Measurements from ENCODE around the gene MAB21L3. TPM values are rescaled to one million over a fixed set of nuclear protein-coding genes. Genes with fewer than 3 reads are reported as not detected.

MAB21L3 gene
- total RNA-seq, 1 experiment from 2014 or later, result 2.8 TPM

GRCh38 chr1:116168277-116169032 is 57.3 kb downstream of the MAB21L3 start:
- H3K4me1 Mint-ChIP-seq (ENCODE audit: insufficient read depth, unreplicated experiment), result no peaks in the 10 kb centered on the region
- no peak overlapping the region for H3K27ac Mint-ChIP-seq (ENCODE audit: low read depth, unreplicated experiment)
- ChIA-PET CTCF (interaction anchor here (0.6 to 1.7 kb wide), 8 partner anchors 9 to 316 kb away, joined by 3 to 4 read pairs (median 3); no protein-coding TSS in a partner anchor), POLR2A (no interaction called here)
- TF ChIP-seq, protein P1, sequence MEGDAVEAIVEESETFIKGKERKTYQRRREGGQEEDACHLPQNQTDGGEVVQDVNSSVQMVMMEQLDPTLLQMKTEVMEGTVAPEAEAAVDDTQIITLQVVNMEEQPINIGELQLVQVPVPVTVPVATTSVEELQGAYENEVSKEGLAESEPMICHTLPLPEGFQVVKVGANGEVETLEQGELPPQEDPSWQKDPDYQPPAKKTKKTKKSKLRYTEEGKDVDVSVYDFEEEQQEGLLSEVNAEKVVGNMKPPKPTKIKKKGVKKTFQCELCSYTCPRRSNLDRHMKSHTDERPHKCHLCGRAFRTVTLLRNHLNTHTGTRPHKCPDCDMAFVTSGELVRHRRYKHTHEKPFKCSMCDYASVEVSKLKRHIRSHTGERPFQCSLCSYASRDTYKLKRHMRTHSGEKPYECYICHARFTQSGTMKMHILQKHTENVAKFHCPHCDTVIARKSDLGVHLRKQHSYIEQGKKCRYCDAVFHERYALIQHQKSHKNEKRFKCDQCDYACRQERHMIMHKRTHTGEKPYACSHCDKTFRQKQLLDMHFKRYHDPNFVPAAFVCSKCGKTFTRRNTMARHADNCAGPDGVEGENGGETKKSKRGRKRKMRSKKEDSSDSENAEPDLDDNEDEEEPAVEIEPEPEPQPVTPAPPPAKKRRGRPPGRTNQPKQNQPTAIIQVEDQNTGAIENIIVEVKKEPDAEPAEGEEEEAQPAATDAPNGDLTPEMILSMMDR (IDR thresholded peaks at IDR 0.05; ENCODE audit: unreplicated experiment), result peak; percentile 68
- BruUV-seq (replicated peaks), result no TSS peak
- peak overlapping the region; percentile 46 for H3K4me3 Mint-ChIP-seq (ENCODE audit: unreplicated experiment)
- H3K36me3 Mint-ChIP-seq (ENCODE audit: insufficient read depth, unreplicated experiment), result no peaks in the 10 kb centered on the region
- intact Hi-C loops (cut with micrococcal nuclease), result no loop called here
- no peaks in the 10 kb centered on the region for H3K27me3 Mint-ChIP-seq (ENCODE audit: insufficient read depth, unreplicated experiment)
- peak; percentile 16 for DNase-seq (ENCODE audit: unreplicated experiment)
- no peaks in the 10 kb centered on the region for H3K9me3 Mint-ChIP-seq (ENCODE audit: unreplicated experiment)

GRCh38 chr1:116169898-116170297 is 58.7 kb downstream of the MAB21L3 start:
- no peak overlapping the region for H3K4me3 Mint-ChIP-seq (ENCODE audit: unreplicated experiment)
- POLR2A ChIA-PET, result no interaction called here
- no peaks in the 10 kb centered on the region for H3K27me3 Mint-ChIP-seq (ENCODE audit: insufficient read depth, unreplicated experiment)
- H3K36me3 Mint-ChIP-seq (ENCODE audit: insufficient read depth, unreplicated experiment), result no peaks in the 10 kb centered on the region
- H3K9me3 Mint-ChIP-seq (ENCODE audit: unreplicated experiment), result no peaks in the 10 kb centered on the region
- DNase-seq (ENCODE audit: unreplicated experiment), result no peak
- TF ChIP-seq, protein P1 (IDR thresholded peaks at IDR 0.05; ENCODE audit: unreplicated experiment), result no peak
- no TSS peak for BruUV-seq (replicated peaks)
- intact Hi-C loops (cut with micrococcal nuclease), result no loop called here
- CTCF ChIA-PET, result interaction anchor here (0.6 to 1.7 kb wide), 3 partner anchors 8 to 109 kb away, joined by 3 to 4 read pairs (median 4); no protein-coding TSS in a partner anchor
- H3K27ac Mint-ChIP-seq (ENCODE audit: low read depth, unreplicated experiment), result no peak overlapping the region
- H3K4me1 Mint-ChIP-seq (ENCODE audit: insufficient read depth, unreplicated experiment), result no peaks in the 10 kb centered on the region

- ChIA-PET CTCF (no interaction called here), POLR2A (no interaction called here)
- TF ChIP-seq, protein P1 (IDR thresholded peaks at IDR 0.05; ENCODE audit: unreplicated experiment), result no peak
- H3K27me3 Mint-ChIP-seq (ENCODE audit: insufficient read depth, unreplicated experiment), result no peaks in the 10 kb centered on the region
- H3K36me3 Mint-ChIP-seq (ENCODE audit: insufficient read depth, unreplicated experiment), result no peaks in the 10 kb centered on the region
- H3K27ac Mint-ChIP-seq (ENCODE audit: low read depth, unreplicated experiment), result no peak overlapping the region
- no peak for DNase-seq (ENCODE audit: unreplicated experiment)
- H3K4me1 Mint-ChIP-seq (ENCODE audit: insufficient read depth, unreplicated experiment), result no peaks in the 10 kb centered on the region
- BruUV-seq (replicated peaks), result no TSS peak
- no peaks in the 10 kb centered on the region for H3K9me3 Mint-ChIP-seq (ENCODE audit: unreplicated experiment)
- intact Hi-C loops (cut with micrococcal nuclease), result no loop called here
- H3K4me3 Mint-ChIP-seq (ENCODE audit: unreplicated experiment), result no peak overlapping the region
Measured at GRCh38 chr1:116170721-116171589, 59.8 kb downstream of the MAB21L3 start.

GRCh38 chr1:116172666-116173065 is 61.5 kb downstream of the MAB21L3 start:
- CTCF ChIA-PET, result interaction anchor here (0.6 kb wide), 1 partner anchor 30 kb away, joined by 3 read pairs; no protein-coding TSS in a partner anchor
- TF ChIP-seq, protein P1 (IDR thresholded peaks at IDR 0.05; ENCODE audit: unreplicated experiment), result no peak
- intact Hi-C loops (cut with micrococcal nuclease), result no loop called here
- H3K4me1 Mint-ChIP-seq (ENCODE audit: insufficient read depth, unreplicated experiment), result no peaks in the 10 kb centered on the region
- H3K36me3 Mint-ChIP-seq (ENCODE audit: insufficient read depth, unreplicated experiment), result no peaks in the 10 kb centered on the region
- POLR2A ChIA-PET, result no interaction called here
- no peak overlapping the region for H3K27ac Mint-ChIP-seq (ENCODE audit: low read depth, unreplicated experiment)
- no peak for DNase-seq (ENCODE audit: unreplicated experiment)
- H3K9me3 Mint-ChIP-seq (ENCODE audit: unreplicated experiment), result no peaks in the 10 kb centered on the region
- no TSS peak for BruUV-seq (replicated peaks)
- H3K4me3 Mint-ChIP-seq (ENCODE audit: unreplicated experiment), result no peak overlapping the region
- H3K27me3 Mint-ChIP-seq (ENCODE audit: insufficient read depth, unreplicated experiment), result no peaks in the 10 kb centered on the region

Data from MCF 10A (cell line).